ENCODE data around the gene LAGE3. TPM values are rescaled to one million over a fixed set of nuclear protein-coding genes. Genes with fewer than 3 reads are reported as not detected.

LAGE3 gene
- total and polyA plus RNA-seq, 2 experiments from 2014 or later: 42.9 to 49.2 TPM

DNA sequence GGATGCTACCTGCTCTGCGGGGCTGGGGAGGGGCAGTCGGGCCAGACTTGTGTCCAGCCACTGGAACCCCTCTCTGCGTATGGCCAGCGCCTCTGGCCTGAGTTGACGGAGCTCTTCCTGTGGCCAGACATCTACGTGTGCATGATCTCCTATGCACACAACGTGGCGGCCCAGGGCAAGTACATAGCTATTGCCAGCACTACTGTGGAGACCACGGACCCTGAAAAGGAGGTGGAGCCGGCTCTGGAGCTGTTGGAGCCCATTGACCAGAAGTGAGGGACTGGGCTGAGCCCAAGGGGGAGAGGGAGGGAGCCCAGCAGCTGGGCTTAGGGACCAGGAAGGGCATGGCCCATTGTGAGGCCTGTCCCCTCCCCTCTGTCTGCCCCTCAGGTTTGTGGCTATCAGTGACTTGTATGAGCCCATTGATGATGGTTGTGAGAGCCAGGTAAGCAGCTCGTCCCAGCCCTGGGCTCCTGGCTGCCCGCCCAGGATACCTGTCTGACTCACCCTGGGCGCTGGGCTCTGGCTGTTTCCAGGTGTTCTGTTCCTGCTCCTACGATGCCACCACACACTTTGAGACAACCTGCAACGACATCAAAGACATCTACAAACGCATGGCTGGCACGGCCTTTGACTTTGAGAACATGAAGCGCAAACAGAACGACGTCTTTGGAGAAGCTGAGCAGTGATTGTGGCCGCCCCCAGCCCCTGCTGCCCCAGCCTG lies 36.9 kb downstream of the LAGE3 start:
- no peak for DNase-seq
- no peaks in the 10 kb centered on the region for H4K20me1 ChIP-seq (ENCODE audit: insufficient read depth)
- no peaks in the 10 kb centered on the region for H3K27me3 ChIP-seq (replicated peaks; ENCODE audit: insufficient read depth)
- no peak overlapping the region for H2AFZ ChIP-seq
- H3K4me2 ChIP-seq (ENCODE audit: unreplicated experiment): no peak overlapping the region
- H3K27ac ChIP-seq: no peak overlapping the region
- WGBS, 2 experiments (ENCODE audit: low coverage in 1 of 2, low lambda C conversion rate in 2 of 2, missing lambda C conversion rate in 2 of 2): 84 to 85% methylated on average over 16 to 20 of the region's 21 CpGs
- in situ Hi-C loops (cut with MboI): no loop called here
- H3K79me2 ChIP-seq (ENCODE audit: insufficient read depth): peaks cover 75% of the 10 kb centered on the region
- no peaks in the 10 kb centered on the region for H3K9me2 ChIP-seq (ENCODE audit: insufficient read depth)
- H3K4me3 ChIP-seq: no peak overlapping the region
- no peaks in the 10 kb centered on the region for H3K9me3 ChIP-seq (ENCODE audit: low read depth)
- H3K4me1 ChIP-seq (ENCODE audit: insufficient read depth): peaks cover 5% of the 10 kb centered on the region; the same call in 1 of the 2 replicates
- H3F3A ChIP-seq (ENCODE audit: insufficient read depth): no peaks in the 10 kb centered on the region; the same call in 1 of the 2 replicates
- no peak overlapping the region for H3K9ac ChIP-seq
- TF ChIP-seq EZH2 (IDR thresholded peaks at IDR 0.05; ENCODE audit: insufficient read depth, poor library complexity, severe bottlenecking) (no peak), EZH2phosphoT487 (IDR thresholded peaks at IDR 0.05; ENCODE audit: insufficient read depth, low read depth) (no peak)
- H3K36me3 ChIP-seq (ENCODE audit: low read depth): no peaks in the 10 kb centered on the region

DNA sequence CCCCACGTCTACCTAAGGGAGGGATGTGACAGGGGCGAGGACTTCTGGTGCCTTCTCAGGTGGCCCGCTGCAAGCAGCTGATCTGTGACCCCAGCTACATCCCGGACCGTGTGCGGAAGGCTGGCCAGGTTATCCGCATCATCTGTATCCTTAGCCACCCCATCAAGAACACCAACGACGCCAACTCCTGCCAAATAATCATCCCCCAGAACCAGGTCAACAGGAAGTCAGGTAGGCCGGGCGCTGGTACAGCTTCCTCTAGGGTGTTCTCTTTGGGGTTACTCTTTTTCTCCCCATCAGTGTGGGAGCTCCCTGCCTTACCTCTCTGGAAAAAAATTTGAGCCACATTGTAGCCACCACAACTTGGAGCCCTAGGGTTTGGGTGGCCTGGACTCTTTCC lies 37.5 kb downstream of the LAGE3 start:
- no peaks in the 10 kb centered on the region for H3K36me3 ChIP-seq (ENCODE audit: low read depth)
- DNase-seq: no peak
- H2AFZ ChIP-seq: no peak overlapping the region
- H3F3A ChIP-seq (ENCODE audit: insufficient read depth): no peaks in the 10 kb centered on the region; the same call in 1 of the 2 replicates
- H3K9me2 ChIP-seq (ENCODE audit: insufficient read depth): no peaks in the 10 kb centered on the region
- in situ Hi-C loops (cut with MboI): no loop called here
- no peak overlapping the region for H3K27ac ChIP-seq
- no peak for TF ChIP-seq EZH2 (IDR thresholded peaks at IDR 0.05; ENCODE audit: insufficient read depth, poor library complexity, severe bottlenecking)
- no peaks in the 10 kb centered on the region for H4K20me1 ChIP-seq (ENCODE audit: insufficient read depth)
- H3K4me3 ChIP-seq: no peak overlapping the region
- H3K79me2 ChIP-seq (ENCODE audit: insufficient read depth): peaks cover 69% of the 10 kb centered on the region
- H3K4me2 ChIP-seq (ENCODE audit: unreplicated experiment): no peak overlapping the region
- no peaks in the 10 kb centered on the region for H3K27me3 ChIP-seq (replicated peaks; ENCODE audit: insufficient read depth)
- no peak overlapping the region for H3K9ac ChIP-seq
- whole genome bisulfite sequencing, 2 experiments (ENCODE audit: low coverage in 1 of 2, low lambda C conversion rate in 2 of 2, missing lambda C conversion rate in 2 of 2): 99 to 100% methylated on average over 7 to 11 of the region's 11 CpGs
- H3K9me3 ChIP-seq (ENCODE audit: low read depth): no peaks in the 10 kb centered on the region
- H3K4me1 ChIP-seq (ENCODE audit: insufficient read depth): peaks cover 5% of the 10 kb centered on the region; the same call in 1 of the 2 replicates

DNA sequence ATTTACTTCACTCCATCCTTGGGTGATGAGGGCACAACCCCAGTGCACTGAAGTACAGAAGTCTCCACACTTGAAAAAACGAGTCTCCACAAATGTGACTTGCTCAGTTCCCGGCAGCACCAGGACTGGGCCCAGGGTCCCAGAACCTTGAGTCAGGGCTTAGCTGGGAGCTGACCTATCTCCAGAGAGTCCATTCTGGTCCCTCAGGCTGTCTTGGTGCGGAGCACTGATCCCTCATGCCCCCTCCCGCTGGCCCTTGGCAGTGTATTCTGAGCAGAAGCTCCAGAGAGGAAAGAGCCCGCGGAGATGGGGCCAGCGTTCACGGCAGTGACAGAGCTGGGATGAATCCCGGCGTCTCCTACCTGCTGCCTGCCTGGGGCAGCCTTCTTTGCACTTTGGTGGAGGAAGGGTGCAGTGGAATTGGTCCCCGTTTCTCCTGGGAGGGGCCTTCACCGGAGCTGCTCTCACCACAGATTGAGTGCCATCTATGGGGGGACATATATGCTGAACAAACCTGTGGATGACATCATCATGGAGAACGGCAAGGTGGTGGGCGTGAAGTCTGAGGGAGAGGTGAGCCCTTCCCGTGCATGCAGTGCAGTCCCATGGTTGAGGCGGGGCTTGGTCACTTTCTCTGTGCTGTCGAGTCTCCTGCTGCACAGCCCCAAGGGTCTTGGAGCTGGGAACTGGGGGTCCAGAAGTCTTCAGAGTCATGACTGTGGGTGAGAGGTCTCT lies 38.3 kb downstream of the LAGE3 start:
- H3K79me2 ChIP-seq (ENCODE audit: insufficient read depth): peaks cover 61% of the 10 kb centered on the region

DNA sequence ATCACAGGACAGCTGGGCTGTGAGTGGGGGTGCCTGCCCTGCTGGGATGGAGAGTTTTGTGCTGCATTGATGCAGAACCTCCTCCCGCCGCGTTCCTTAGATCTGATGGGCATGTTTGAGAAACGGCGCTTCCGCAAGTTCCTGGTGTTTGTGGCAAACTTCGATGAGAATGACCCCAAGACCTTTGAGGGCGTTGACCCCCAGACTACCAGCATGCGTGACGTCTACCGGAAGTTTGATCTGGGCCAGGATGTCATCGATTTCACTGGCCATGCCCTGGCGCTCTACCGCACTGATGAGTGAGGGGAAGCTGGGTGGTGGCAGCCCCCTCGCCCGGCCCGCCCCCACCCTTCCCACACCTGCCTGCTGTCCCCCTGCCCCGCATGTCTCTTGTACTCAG lies 39.2 kb downstream of the LAGE3 start:
- no peaks in the 10 kb centered on the region for H3K36me3 ChIP-seq (ENCODE audit: low read depth)

More for the DNA sequence above, 38.3 kb downstream of the LAGE3 start:
- in situ Hi-C loops (cut with MboI): no loop called here
- no peaks in the 10 kb centered on the region for H3K27me3 ChIP-seq (replicated peaks; ENCODE audit: insufficient read depth)
- H3K4me3 ChIP-seq: no peak overlapping the region
- H2AFZ ChIP-seq: no peak overlapping the region
- no peak overlapping the region for H3K9ac ChIP-seq
- 83 to 88% methylated on average over 12 to 15 of the region's 17 CpGs for WGBS, 2 experiments (ENCODE audit: low coverage in 1 of 2, low lambda C conversion rate in 2 of 2, missing lambda C conversion rate in 2 of 2)
- H3F3A ChIP-seq (ENCODE audit: insufficient read depth): no peaks in the 10 kb centered on the region; the same call in 1 of the 2 replicates
- TF ChIP-seq EZH2 (IDR thresholded peaks at IDR 0.05; ENCODE audit: insufficient read depth, poor library complexity, severe bottlenecking): no peak
- no peak for TF ChIP-seq EZH2phosphoT487 (IDR thresholded peaks at IDR 0.05; ENCODE audit: insufficient read depth, low read depth)
- no peaks in the 10 kb centered on the region for H3K9me3 ChIP-seq (ENCODE audit: low read depth)
- H3K9me2 ChIP-seq (ENCODE audit: insufficient read depth): no peaks in the 10 kb centered on the region
- H4K20me1 ChIP-seq (ENCODE audit: insufficient read depth): no peaks in the 10 kb centered on the region
- DNase-seq: no peak
- H3K4me1 ChIP-seq (ENCODE audit: insufficient read depth): peaks cover 5% of the 10 kb centered on the region; the same call in 1 of the 2 replicates
- no peak overlapping the region for H3K27ac ChIP-seq
- no peaks in the 10 kb centered on the region for H3K36me3 ChIP-seq (ENCODE audit: low read depth)
- H3K4me2 ChIP-seq (ENCODE audit: unreplicated experiment): no peak overlapping the region

More for the DNA sequence above, 39.2 kb downstream of the LAGE3 start:
- no peak for DNase-seq
- Histone ChIP-seq H3K4me2 (ENCODE audit: unreplicated experiment) (no peak overlapping the region), H3K4me3 (no peak overlapping the region), H3F3A (ENCODE audit: insufficient read depth) (no peaks in the 10 kb centered on the region; the same call in 1 of the 2 replicates), H3K9me2 (ENCODE audit: insufficient read depth) (no peaks in the 10 kb centered on the region), H2AFZ (no peak overlapping the region), H3K27ac (no peak overlapping the region), H3K27me3 (replicated peaks; ENCODE audit: insufficient read depth) (no peaks in the 10 kb centered on the region), H4K20me1 (ENCODE audit: insufficient read depth) (no peaks in the 10 kb centered on the region), H3K79me2 (ENCODE audit: insufficient read depth) (peaks cover 52% of the 10 kb centered on the region), H3K9me3 (ENCODE audit: low read depth) (no peaks in the 10 kb centered on the region), H3K9ac (no peak overlapping the region), H3K4me1 (ENCODE audit: insufficient read depth) (no peaks in the 10 kb centered on the region)
- in situ Hi-C loops (cut with MboI): no loop called here
- 90 to 98% methylated on average over 10 to 18 of the region's 18 CpGs for WGBS, 2 experiments (ENCODE audit: low coverage in 1 of 2, low lambda C conversion rate in 2 of 2, missing lambda C conversion rate in 2 of 2)
- no peak for TF ChIP-seq EZH2 (IDR thresholded peaks at IDR 0.05; ENCODE audit: insufficient read depth, poor library complexity, severe bottlenecking)
- no peak for TF ChIP-seq EZH2phosphoT487 (IDR thresholded peaks at IDR 0.05; ENCODE audit: insufficient read depth, low read depth)

Data from GM23248 (cell line).